Omental fat pad (tissue), 4 donors: Measurements from ENCODE around the gene OR52N4. TPM values are rescaled to one million over a fixed set of nuclear protein-coding genes. Genes with fewer than 3 reads are reported as not detected.

Experiments used
- ATAC-seq: fragments of 150-250 bp; one replicate; pipeline ENCODE4 v1.9.1; 2016; ENCODE audit warnings: mild to moderate bottlenecking, moderate library complexity; ENCODE audit not compliant: low FRiP score
- DNase-seq: peaks from one replicate; pipeline ENCODE4 v3.0.0-alpha.2; 2019; ENCODE audit warnings: low spot score
- total RNA-seq, 4 donors: library from RNA; depleted of rRNA; stranded (reverse); fragments of >200 nt; gene quantifications; one replicate each; pipeline ENCODE4 v1.1.0, GENCODE V29; 2016
- TF ChIP-seq, protein P1 (sequence below), 3 donors: fragments of 450-650 bp; IDR thresholded peaks; one replicate each; pipeline ENCODE4 v1.5.1; 2016 to 2017; ENCODE audit warnings: antibody characterized with exemption in 3 of 3, mild to moderate bottlenecking in 3 of 3, moderate library complexity in 2 of 3

Gene OR52N4
- total RNA-seq, 4 donors from 2014 or later: 0.72 TPM; not detected in 3

DNA sequence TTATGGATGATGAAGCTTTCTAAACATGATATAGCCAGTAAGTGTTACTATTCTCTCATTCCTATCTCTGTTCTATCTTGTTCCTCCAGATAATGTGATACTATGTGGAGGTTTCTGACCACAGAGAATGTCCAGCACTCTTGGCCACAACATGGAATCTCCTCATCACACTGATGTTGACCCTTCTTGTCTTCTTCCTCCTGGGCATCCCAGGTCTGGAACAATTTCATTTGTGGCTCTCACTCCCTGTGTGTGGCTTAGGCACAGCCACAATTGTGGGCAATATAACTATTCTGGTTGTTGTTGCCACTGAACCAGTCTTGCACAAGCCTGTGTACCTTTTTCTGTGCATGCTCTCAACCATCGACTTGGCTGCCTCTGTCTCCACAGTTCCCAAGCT, 27.7 kb upstream of the OR52N4 start:
- DNase-seq: no peak
- ATAC-seq: no peak
- TF ChIP-seq, protein P1, sequence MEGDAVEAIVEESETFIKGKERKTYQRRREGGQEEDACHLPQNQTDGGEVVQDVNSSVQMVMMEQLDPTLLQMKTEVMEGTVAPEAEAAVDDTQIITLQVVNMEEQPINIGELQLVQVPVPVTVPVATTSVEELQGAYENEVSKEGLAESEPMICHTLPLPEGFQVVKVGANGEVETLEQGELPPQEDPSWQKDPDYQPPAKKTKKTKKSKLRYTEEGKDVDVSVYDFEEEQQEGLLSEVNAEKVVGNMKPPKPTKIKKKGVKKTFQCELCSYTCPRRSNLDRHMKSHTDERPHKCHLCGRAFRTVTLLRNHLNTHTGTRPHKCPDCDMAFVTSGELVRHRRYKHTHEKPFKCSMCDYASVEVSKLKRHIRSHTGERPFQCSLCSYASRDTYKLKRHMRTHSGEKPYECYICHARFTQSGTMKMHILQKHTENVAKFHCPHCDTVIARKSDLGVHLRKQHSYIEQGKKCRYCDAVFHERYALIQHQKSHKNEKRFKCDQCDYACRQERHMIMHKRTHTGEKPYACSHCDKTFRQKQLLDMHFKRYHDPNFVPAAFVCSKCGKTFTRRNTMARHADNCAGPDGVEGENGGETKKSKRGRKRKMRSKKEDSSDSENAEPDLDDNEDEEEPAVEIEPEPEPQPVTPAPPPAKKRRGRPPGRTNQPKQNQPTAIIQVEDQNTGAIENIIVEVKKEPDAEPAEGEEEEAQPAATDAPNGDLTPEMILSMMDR (IDR thresholded peaks at IDR 0.05): no peak

DNA sequence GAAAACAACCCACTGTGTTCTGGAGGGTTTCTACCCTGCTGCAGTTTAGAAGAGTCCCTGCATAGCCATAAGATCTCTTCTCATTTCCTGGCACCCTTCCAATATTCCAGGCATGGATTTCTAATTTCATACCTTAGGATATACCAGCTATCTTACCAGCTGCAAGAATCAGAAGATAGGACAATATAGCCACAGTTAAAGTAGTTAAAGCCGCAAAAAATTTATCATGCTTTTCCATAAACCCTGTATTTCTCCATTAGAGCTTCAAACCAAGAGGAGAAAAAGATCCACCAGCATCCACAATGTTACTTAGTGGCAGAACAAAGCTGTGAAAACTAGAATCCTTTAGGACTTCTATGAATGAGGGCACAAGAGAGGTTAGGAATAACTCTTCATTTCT, 26.4 kb upstream of the OR52N4 start:
- ATAC-seq (no peak), DNase-seq (no peak)
- TF ChIP-seq, protein P1 (IDR thresholded peaks at IDR 0.05): no peak

DNA sequence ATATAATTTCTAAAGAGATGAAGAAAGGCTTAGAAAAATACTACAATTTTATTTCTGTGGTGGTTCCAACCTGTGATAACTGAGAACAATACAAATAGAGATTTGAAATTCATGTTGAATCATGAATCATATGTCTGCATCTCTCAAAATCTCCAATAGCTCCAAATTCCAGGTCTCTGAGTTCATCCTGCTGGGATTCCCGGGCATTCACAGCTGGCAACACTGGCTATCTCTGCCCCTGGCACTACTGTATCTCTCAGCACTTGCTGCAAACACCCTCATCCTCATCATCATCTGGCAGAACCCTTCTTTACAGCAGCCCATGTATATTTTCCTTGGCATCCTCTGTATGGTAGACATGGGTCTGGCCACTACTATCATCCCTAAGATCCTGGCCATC, 17.6 kb upstream of the OR52N4 start, which contains the start of gene OR56B1:
Gene OR56B1, plus strand, starts transcription at position 53 of the 400 bp plus-strand sequence. Its CDS starts 69 bp downstream, at position 122.
- ATAC-seq (no peak), DNase-seq (no peak)
- TF ChIP-seq, protein P1 (IDR thresholded peaks at IDR 0.05): no peak

DNA sequence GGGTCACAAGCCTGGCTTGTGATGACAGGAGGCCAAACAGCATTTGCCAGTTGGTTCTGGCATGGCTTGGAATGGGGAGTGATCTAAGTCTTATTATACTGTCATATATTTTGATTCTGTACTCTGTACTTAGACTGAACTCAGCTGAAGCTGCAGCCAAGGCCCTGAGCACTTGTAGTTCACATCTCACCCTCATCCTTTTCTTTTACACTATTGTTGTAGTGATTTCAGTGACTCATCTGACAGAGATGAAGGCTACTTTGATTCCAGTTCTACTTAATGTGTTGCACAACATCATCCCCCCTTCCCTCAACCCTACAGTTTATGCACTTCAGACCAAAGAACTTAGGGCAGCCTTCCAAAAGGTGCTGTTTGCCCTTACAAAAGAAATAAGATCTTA, 17.0 kb upstream of the OR52N4 start:
- no peak for ATAC-seq
- TF ChIP-seq, protein P1 (IDR thresholded peaks at IDR 0.05): no peak
- DNase-seq: no peak

DNA sequence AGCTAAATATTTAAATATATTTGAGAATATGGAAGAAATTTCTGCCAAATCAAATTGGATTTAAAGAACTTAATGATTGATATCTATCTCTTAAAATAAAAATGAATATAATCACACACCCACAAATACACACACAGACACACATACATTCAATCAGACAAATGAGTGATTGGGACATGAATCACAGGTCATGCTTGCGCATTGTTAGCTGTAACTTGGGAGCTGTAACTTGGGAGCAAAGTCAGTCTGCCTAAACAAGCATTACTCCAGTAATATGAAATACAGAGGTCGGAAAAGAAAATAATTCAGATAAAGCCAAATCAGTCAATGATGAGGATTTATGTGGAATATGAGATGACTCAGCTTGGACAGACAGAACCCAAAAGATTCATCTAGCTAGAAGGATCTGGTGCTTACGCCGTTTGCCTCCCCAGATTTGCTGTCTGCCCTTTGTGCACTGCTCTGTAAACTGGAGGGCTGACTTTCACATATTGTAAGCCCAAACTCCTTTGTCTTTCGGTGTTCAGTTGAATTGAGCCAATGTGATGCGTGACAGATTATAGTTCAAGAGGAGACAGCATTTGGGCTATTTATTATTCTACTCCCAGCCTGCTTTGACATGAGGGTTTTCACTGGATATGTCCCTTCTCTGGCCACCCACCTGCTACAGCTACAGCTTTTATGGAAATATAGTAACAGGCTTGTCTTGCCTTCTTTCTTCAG, 16.2 kb upstream of the OR52N4 start:
- no peak for ATAC-seq
- no peak for DNase-seq
- TF ChIP-seq, protein P1 (IDR thresholded peaks at IDR 0.05): no peak

DNA sequence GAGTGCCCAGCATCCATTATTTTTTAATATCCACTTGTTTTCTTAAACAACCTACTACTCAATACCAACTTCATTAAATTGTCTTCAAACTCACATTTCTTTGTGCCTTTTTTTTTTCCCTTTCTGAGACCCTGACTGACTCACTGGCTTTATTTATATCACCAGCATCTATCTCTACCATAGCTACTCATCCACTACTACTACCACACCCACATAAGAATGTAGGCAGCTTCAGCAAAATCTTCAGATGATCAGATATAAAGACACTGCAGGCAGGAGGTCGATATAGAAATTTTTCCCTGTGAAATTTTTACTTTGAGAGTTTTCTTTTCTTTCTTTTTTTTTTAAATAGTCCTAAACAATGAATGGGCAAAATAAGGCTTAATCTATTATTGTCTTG, 15.6 kb upstream of the OR52N4 start:
- no peak for DNase-seq
- ATAC-seq: no peak
- TF ChIP-seq, protein P1 (IDR thresholded peaks at IDR 0.05): no peak

DNA sequence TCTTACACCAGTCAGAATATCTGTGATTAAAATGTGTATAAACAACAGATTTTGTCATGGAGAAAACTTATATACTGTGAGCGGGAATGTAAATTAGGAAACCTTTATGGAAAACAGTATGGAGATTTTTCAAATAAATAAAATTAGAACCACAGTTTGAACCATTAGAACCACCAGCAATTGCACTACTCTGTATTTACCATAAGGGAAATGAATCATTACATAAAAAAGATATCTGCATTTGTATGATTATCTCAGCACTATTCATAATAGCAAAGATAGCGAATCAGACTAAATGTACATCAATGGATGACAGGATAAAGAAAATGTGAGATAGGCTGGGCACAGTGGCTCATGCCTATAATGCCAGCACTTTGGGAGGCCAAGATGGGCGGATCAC, 7.4 kb upstream of the OR52N4 start:
- TF ChIP-seq, protein P1 (IDR thresholded peaks at IDR 0.05): no peak
- DNase-seq: no peak
- no peak for ATAC-seq
